Inflammatory macrophage treated with lipopolysaccharide for 1 hour (primary cell): ENCODE data around the gene THADA.

Experiments used
- DNase-seq, 2 donors: peaks; one replicate each; pipeline ENCODE4 v3.0.0-alpha.2; 2020 to 2022

THADA gene

DNA sequence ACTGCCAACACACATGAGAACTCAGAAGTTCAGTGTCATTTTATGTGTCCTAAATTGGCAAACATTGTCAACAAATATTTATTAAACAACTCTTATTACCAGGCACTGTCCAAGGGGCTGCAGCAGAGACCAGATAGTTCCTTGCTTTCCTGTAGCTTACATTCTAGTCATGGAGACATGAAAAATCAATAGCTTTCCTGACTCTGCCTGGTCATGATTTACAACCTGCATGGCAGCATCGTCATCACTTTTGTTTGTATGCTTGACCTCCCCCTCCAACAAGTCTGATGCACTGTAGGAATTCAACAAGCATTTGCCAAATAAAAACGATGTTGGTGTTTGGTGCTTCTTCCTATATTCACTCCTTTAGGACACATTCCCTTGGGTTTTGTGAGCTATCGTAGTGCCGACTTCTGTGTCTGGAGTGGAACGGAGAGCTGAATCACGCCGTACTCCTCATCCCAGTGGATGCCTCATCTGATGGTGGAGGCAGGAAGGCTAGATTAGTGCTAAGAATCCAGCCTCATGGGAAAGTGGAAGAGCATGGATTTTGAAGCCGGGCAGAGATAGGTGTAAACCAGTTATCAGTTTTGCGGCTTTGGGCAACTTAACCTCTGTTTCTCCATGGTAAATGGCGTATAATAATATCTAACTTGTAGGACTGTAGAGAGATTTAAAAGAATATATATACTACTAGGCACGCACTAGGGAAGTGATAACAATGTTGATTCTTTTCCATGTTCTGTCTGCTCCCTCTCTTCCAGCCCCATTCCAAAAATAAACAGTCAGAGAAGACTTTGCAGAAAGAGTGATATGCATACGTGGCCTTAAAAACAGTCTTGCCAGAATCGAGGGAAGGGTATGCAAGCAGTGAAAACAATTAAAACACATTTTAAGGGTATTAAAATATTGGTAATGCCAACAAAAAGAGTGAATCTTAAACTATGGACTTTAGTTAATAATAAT is 249.0 kb downstream of the THADA start:
- no peak for DNase-seq

DNA sequence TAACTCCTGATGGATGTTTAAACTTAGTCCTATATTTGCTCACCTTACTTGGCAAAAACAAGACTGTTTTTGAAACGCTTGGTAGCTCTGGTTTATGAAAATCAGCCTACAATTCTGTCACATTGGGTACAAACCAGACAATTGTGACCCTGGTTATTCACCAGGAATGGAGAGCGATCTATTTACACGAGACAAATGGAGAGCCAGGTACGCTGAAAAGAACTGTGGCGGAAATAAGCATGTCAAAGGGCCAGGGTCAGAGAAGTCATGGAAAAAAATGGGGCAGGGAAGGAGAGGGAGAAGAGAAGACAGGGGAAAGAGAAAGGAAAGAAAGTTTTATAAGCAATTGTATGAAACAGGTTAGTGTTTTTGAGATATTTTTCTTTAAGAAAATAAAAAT is 250.0 kb downstream of the THADA start:
- DNase-seq: no peak

DNA sequence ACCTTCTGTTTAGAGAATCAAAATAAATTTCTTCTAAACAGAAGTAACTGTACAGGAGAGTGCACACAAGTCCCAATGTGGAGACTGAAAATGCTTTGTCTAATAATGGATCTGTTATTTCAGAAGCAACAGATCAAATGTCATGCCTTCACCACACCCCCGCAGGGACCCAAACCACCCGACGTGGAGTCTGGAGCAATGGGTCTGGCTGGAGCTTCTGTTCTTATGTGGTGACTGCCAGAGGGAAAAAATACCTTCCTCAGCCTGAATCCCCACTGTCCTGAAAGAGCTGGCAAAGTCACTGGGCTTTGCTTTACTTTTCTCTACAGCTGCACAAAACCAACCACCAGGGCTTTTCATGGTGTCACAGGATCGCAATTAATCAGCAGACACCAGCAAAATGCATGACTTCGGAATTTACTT is 250.4 kb downstream of the THADA start:
- DNase-seq: no peak

DNA sequence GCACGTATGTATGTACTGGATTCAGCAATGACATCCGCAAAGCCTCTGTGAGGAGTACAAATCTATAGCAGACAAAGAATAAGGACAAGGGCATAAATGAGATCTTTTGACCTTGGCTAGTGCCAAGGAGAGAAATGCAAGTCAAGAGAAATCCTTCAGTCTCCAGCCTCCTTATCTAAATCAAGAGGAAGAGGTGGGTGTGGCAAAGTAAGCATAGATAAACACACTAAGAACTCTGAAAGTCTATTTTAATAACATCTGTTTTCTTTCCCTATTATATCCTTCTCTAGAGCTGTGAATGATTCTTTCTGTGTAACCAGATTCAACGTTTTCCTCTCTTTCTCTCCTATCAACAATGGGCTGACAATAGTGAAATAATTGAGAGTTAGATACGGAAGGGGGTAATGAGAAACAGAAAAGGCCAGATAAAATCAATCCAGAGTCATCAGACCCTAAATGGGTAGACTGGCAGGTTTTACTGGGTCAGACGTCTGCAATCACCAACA is 250.9 kb downstream of the THADA start:
- DNase-seq: no peak

DNA sequence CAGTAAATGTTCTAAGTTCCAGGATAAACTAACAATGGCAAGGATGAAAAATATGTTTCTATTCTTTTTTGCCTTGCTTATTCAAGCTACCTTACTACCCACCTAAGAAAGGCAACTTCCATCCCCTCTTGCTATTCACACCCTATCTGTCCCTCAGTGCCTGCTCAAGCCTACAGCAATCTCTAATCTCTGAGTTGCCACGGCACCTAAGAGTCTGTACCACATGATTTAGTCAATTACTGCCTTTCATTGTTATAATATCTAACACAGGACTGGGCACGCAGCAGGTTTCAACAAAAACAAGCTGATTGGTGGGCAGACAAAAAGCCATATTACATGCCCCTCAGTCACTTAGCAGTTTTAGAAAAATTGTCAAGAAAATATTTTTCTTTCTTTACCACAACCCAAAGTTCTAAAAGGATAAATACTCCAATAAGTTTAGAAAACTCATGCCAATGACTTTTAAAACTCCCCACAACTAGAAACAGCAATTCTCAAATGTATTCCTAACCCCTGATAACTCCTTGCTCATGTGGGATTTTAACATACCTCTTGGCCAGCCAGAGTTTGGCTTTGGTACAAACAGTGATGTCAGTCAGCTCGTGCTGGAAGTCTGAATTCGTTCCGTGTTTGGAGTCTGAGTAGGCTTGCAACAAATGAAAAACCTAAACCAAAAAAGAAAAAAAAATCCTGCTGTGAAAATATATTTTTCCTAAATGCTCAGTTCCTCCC is 252.1 kb downstream of the THADA start:
- no peak for DNase-seq

DNA sequence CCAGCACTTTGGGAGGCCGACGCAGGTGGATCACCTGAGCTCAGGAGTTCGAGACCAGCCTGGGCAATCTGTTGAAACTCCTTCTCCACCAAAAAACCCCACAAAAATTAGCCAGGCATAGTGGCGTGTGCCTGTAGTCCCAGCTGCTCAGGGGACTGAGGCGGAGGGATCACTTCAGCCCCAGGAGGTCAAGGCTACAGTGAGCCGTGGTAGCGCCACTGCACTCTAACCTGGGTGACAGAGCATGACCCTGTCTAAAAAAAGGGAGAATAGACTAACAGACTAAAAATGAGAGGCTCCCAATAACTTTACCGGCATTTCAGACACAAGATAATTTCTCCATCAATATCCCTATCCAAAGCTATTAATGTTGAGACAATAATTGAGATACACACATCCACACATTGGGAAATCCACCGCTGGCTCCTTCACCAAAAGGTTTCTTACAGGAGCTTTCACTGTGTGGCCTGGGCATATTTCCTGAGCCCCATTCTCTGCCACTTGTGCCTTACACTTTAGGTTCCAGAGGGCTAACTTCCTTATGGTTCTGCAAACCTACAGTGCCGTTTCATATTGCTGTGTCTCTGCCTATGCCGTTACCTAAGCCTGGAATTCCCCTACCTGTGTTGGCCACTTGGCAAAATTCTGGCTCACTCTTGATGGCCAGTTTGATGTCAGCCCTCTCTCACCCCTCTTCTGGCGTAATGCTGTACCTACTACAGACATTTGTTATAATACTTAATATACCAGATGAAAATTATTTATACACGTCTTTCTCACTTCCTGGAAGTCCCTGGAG is 253.7 kb downstream of the THADA start:
- no peak for DNase-seq

DNA sequence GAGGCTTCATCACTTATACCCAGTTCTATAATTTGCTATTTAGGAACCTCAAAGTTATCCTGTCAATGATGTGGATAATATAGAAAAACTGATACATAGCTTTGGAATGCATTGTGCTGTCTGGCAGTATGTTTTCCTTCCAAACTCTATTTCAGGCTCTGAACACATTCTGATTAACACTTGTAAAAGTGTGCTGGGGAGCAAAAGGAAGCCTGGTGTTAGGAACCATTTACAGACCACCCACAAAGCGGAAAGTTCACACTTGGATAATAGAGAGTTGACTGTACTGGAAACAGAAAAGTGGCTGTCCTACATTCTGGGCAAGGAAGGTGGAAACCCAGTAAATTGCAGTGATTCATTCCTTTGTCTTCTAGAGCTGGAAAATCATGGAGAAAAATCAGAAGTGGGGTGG is 254.9 kb downstream of the THADA start:
- DNase-seq: no peak

DNA sequence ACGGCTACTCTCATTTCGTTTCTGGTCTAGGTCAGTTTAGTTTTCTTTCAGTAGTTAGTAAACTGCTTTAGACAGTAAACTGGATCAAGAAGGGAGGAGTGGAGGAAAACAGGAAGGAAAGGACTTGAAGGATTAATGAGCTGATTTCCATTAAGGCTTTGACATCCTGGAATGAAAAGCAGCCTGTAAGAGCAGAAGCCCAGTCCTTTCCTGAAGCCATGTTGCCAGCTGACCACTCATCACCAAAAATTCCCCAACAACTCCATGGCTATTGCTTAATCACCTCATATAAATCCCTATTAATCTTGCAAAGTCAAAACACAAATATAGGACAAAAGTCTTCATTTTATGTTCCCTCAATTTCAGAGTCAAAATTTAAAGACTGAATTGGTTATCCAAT is 255.8 kb downstream of the THADA start:
- peak in 1 of 2 donors; percentile 17 for DNase-seq

DNA sequence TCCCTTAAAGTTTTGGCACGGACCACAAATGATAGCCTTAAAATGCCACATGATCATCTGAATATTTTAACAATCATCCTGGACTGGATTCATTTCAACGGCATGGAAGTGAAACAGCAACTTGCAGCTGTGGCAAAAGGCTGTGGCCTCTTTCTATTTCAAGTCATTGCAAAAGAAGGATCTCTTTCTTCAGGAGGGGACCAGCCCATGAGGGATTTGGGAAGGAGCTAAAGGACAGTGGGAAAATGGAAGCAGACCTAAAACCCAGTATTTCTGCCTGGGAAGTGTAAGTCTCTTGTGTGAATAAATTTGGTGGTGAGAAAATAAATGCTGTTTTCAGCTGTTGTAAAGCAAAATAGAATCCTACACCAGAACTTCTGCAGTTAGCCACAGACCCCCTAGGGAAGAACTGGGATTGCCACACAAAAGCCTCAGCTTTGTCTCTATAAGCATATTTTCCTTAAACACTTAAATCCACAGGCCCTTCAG is 262.1 kb downstream of the THADA start:
- DNase-seq: peak; percentile 69 to 70

DNA sequence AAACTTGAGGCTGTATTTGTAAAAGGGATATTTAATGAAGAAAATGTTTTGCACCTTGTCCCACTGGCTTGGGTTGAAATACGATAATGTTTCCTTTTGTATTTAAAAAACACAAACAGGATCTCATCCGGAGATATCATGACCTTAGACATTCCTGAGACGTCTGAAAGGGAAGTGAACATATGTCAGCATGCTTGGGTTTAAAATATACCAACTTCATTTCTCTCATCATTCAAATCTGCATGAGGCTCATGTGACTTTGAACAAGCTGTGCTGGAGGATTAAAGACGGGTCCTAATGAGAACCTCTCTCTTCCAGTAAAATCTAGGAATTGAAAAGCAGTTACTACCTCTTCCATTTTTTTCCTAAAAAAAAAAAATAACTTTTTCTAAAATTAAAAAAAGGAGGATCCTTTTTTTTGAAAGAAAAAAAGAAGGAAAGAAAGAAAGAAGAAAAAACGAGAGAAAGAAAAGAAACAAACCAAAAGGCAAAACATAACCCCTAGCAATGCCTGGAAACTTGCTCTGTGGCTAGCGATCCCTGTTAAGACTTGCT is 262.7 kb downstream of the THADA start:
- peak; percentile 28 to 39 for DNase-seq

DNA sequence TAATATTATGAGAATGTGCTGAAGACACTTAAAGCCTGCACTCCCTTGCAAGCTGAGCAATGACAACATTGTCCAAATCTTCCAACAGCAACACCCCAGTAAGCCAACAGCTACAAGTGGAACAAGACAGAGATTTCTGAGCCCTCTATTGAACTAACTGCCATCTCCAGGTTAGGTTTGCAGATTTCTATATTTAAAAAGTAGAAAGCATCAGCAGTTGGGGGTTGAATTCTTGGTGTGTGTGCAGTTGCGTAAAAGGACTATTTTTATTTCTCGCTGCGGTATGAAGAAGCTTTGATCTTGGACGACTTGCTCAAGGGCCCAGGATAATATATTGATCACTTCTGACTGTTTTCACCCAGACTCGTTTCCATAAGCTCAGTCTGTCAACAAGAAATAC is 263.2 kb downstream of the THADA start:
- DNase-seq: no peak

DNA sequence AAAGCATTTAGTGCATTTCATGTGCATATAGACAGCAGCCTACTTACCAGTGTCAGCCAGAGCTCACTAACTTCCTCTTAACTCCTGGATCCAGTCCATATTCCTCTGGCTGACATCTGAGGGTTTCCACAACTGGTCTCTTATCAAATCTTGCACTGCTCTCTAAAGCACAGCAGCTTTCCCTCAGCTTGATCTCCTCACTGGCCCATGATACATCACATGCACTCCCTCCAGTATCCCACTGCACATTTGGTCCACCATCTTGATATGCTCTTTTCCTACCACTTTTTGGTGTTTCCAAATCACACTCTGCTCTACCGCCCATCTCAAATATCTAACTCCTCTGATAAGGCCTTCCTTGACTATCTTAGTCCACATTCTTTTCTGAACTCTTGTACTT is 264.4 kb downstream of the THADA start:
- DNase-seq: peak; percentile 49 to 56

DNA sequence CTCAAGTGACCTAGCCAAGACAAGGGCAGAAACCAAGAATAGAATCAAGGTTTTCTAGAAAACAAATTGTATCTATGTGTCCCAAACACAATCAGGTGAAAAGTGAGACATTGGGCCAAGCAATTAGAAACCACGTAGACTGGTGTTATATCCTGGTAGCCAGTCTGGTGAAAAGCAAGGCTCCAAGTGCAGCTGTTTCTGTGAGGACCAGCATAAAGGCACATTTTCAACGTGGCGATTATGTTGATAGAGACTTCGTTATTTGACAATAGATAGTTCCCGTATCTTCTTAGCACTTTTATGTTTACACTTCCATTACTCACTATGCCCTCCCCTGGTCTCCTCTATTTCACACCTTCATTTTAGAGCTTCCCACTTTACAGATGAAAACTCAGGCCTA is 266.2 kb downstream of the THADA start:
- DNase-seq: no peak

DNA sequence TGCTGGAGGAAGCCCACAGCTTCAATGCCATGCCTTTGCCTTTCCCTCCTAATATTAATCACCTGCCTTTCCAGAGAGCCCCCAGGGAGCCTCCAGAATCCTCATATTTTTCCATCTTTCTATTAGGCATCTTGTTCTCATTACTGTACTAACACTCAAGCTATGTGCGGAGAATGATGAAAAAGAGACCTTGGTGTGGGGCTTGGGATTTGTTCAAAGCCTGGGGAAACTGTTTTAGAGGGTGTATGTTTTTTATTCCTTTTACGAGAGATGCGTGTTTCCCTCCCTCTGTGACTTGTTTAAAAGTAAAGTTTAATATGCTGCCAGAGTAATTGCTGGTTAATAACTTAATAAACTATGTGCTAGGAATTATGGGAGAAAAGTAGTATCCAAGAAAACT is 267.0 kb downstream of the THADA start:
- no peak for DNase-seq

DNA sequence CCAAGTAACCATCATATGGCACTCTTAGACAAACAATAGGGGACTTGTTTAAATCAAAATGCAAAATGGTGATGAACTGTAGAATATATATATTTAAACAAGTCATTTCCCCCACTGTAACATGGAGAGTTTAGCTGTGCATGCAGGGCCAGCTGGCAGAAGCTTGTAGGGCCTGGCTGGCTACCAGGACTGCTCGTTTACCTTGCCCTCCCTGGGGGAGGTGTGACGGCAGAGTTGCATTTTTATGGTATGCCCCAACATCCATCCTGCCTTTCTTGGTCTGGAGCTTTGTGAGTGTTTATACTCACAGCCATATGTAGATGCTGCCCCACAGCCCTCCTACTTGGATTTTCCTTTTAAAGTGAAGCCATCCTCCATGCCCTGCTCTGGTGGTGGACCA is 267.7 kb downstream of the THADA start:
- DNase-seq: no peak

DNA sequence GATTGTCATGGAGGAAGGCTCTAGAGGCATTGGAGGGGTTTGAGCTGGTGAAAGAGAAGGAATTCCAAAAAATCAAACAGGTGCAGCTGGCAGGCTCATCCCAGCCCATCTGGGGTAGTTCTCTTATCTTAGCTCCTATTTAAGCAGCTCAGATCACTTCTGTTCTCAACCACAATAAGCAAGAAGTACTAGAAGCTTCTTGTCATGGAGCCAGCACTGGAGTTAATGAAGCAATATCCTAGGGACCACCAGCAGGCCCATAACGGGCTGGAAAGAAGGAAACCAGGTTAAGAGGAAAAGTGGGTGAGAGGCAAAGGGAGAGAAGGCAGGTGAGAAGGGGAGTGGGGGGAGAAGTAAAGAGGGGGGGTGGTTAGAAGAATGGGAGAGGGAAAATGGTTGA is 268.7 kb downstream of the THADA start:
- DNase-seq: no peak

DNA sequence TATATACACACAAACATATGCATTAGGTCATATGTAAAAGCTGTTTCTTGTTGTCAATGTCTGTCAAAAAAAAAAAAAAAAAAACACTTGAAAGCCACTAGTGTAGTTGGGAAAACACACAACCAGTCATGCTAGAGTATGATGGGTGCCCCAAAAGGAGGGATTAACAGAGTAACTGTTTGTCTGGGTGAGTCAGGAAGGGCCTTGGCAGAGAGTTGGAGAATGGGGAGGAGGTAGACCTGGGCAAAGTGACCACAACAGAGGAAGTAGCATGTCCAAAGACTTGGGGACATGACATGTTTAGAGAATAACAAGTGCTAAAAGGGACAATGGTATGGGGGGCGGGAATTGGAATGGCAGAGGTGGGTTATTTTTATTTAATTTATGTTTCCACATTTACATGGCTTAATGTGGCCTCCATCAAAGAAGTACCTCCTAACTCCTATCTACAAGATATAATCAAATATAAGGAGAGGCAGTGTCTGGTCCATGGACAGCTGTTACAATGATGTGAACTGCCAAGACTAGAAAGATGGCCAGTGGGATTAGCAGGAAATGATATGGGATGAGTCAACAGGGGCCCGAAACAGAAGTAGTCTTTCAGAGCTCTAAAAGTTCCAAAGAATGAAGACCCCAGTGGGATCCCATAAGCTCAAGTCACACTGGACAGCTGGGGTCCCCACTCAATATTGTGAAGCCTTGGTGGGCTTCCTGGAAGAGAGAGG is 269.6 kb downstream of the THADA start:
- peak in 1 of 2 donors; percentile 19 for DNase-seq

DNA sequence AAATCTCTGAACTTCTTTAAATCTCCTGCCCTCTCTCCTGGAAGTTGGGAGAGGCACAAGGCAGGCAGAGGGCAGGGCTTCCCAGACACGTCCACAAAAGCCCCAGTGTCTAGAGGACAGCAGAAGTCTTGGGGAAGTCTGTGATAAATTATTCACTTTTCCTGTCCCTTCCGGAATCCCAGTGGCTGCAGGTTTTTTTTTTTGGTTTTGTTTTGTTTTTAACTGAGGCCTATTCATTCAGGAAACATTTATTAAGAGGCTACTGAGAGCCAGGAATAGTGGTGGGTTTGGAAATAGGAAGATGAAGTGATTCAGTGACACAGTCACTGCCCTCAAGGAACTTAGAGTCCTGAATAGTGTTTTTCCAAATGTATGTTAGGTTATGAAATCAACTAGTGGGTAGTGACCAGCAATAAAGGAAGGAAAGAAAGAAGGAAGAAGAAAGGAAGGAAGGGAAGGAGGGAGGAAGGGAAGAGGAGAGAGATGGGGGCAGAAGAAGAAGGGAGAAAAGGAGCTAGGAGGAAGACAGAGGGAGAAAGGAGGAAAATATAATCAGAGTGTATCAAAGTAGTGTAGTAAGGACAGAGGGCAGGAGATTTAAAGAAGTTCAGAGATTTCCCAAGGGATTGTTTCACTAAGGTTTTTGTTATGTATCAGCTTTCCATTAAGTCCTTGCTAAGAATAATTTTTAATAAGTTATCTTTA is 270.6 kb downstream of the THADA start:
- no peak for DNase-seq

DNA sequence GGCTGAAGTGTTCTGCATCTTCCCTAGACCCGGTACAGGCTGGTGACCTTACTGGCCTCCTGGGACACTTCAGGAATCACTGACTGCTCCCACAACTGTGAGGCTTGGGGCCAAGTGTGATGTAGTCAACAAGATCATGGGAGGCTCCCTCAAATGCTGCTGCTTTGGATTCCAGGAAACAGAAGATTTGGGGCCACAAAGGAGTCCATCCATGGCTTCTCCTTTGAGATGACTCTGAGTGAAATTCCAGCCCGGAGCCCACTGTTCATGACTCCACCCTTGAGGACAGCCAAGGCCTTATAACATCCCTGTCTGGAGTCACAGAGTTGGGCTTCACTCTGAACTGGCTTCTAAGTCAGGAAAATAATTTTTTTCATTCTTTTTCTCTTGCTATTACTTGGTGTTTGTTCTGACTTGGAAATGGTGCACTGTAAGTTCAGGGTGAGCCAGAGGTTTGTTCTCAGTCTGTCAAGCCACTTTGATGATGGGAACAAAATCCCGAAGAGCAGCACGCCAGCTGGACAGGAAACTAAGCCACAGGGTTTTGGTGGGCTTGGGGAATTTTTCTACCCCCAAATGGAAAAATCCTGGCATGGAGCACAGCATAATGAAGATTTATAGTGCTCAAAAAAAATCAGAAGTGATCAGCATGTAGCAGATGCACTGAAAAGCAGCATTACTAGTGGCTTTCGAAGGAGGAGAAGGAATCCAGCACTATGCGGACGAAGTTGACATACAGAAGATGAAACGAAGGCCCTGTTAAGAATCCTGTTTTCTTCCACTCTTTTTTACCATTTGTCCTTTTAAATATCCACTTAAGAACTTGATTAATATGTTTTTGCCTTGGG is 271.4 kb downstream of the THADA start:
- no peak for DNase-seq

DNA sequence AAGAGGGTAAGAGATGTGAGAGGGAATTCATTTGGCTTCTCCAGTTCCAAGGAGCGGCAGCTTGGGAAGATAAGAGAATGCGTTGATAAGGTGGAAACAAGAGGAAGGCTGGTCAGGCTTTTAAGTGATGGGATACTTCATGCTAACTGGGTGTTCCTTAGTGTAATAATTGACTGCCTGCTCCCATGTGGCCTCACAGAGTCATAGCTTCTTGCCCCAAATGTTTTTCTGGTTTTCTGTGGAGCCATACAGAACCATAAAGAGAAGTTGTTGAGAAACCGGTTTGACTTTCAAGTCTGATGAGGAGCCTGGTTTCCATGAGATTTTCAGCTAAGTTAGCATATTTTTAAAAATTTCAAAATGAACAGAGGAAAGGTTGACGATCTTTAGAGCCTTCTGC is 272.0 kb downstream of the THADA start:
- no peak for DNase-seq
